ENCODE data around the gene ZC3HAV1L.
"Not testable (repeated sequence)": the region's sequence is repeated elsewhere in the genome, so short reads cannot be mapped to it uniquely, and the experiment has no call there.

The ZC3HAV1L gene

GRCh38 chr7:139054656-139055055 is 18.8 kb upstream of the ZC3HAV1L start:
- H3K79me2 ChIP-seq (ENCODE audit: control insufficient read depth, insufficient read depth, low read length, poor library complexity); H3K36me3 ChIP-seq (ENCODE audit: control insufficient read depth in 1 of 2, insufficient read depth in 2 of 2, low read length in 2 of 2); H4K91ac ChIP-seq (ENCODE audit: low read depth, low read length); H3K79me1 ChIP-seq (ENCODE audit: low read length); H3K4ac ChIP-seq (ENCODE audit: low read depth, low read length); H2BK12ac ChIP-seq (ENCODE audit: low read length); H2AFZ ChIP-seq (ENCODE audit: insufficient read depth, low read length, poor library complexity); H3K9me3 ChIP-seq (ENCODE audit: insufficient read depth, low read depth, low read length); H3K27ac ChIP-seq (ENCODE audit: low read depth, low read length); H3K4me3 ChIP-seq (ENCODE audit: low read depth, low read length); H4K12ac ChIP-seq (ENCODE audit: low read depth, low read length); H3K14ac ChIP-seq (ENCODE audit: low read length); H2BK5ac ChIP-seq (ENCODE audit: low read depth, low read length, poor library complexity); H3K23ac ChIP-seq (ENCODE audit: low read length); H3K4me1 ChIP-seq (ENCODE audit: control insufficient read depth in 1 of 2, insufficient read depth in 2 of 2, low read length in 2 of 2); H2AK5ac ChIP-seq (ENCODE audit: low read length); DNase-seq; H3K27me3 ChIP-seq (ENCODE audit: insufficient read depth, low read length); H3K4me2 ChIP-seq (ENCODE audit: low read length); H3K18ac ChIP-seq (ENCODE audit: low read length); H2BK120ac ChIP-seq (ENCODE audit: insufficient read depth, low read length, poor library complexity); H3K9ac ChIP-seq (ENCODE audit: low read length); H4K8ac ChIP-seq (ENCODE audit: low read depth, low read length): not testable (repeated sequence)
- WGBS (ENCODE audit: extremely low coverage, insufficient coverage, insufficient read length): no CpG with 5 or more reads among the region's 14 CpGs

- Histone ChIP-seq H3K27ac (ENCODE audit: low read depth, low read length) (no peak overlapping the region), H2AK5ac (ENCODE audit: low read length) (no peak overlapping the region), H2BK12ac (ENCODE audit: low read length) (no peak overlapping the region), H3K9me3 (ENCODE audit: insufficient read depth, low read depth, low read length) (no peaks in the 10 kb centered on the region), H3K79me1 (ENCODE audit: low read length) (no peaks in the 10 kb centered on the region), H3K23ac (ENCODE audit: low read length) (no peak overlapping the region), H3K4me2 (ENCODE audit: low read length) (no peak overlapping the region), H4K12ac (ENCODE audit: low read depth, low read length) (no peak overlapping the region), H3K4ac (ENCODE audit: low read depth, low read length) (no peak overlapping the region), H3K9ac (ENCODE audit: low read length) (no peak overlapping the region), H2AFZ (ENCODE audit: insufficient read depth, low read length, poor library complexity) (no peak overlapping the region), H4K8ac (ENCODE audit: low read depth, low read length) (no peak overlapping the region), H2BK120ac (ENCODE audit: insufficient read depth, low read length, poor library complexity) (no peak overlapping the region), H3K27me3 (ENCODE audit: insufficient read depth, low read length) (no peaks in the 10 kb centered on the region), H3K4me1 (ENCODE audit: control insufficient read depth in 1 of 2, insufficient read depth in 2 of 2, low read length in 2 of 2) (no peaks in the 10 kb centered on the region), H3K79me2 (ENCODE audit: control insufficient read depth, insufficient read depth, low read length, poor library complexity) (no peaks in the 10 kb centered on the region), H3K36me3 (ENCODE audit: control insufficient read depth in 1 of 2, insufficient read depth in 2 of 2, low read length in 2 of 2) (peaks cover 2 to 4% of the 10 kb centered on the region in 2 experiments), H3K4me3 (ENCODE audit: low read depth, low read length) (no peak overlapping the region), H3K18ac (ENCODE audit: low read length) (no peak overlapping the region), H2BK5ac (ENCODE audit: low read depth, low read length, poor library complexity) (no peak overlapping the region), H4K91ac (ENCODE audit: low read depth, low read length) (no peak overlapping the region), H3K14ac (ENCODE audit: low read length) (no peak overlapping the region)
- WGBS (ENCODE audit: extremely low coverage, insufficient coverage, insufficient read length): no CpG with 5 or more reads among the region's 2 CpGs
- no peak for DNase-seq
Measured at GRCh38 chr7:139054101-139054500, 18.3 kb upstream of the ZC3HAV1L start.

GRCh38 chr7:139051655-139052054 is 15.8 kb upstream of the ZC3HAV1L start:
- no peak overlapping the region for H3K4me3 ChIP-seq (ENCODE audit: low read depth, low read length)
- no peaks in the 10 kb centered on the region for H3K27me3 ChIP-seq (ENCODE audit: insufficient read depth, low read length)
- H2AK5ac ChIP-seq (ENCODE audit: low read length): no peak overlapping the region
- no peak overlapping the region for H4K8ac ChIP-seq (ENCODE audit: low read depth, low read length)
- H3K4me1 ChIP-seq (ENCODE audit: control insufficient read depth in 1 of 2, insufficient read depth in 2 of 2, low read length in 2 of 2): no peaks in the 10 kb centered on the region
- no peak overlapping the region for H4K91ac ChIP-seq (ENCODE audit: low read depth, low read length)
- no peak overlapping the region for H3K23ac ChIP-seq (ENCODE audit: low read length)
- H4K12ac ChIP-seq (ENCODE audit: low read depth, low read length): no peak overlapping the region
- peaks cover 0 to 4% of the 10 kb centered on the region in 2 experiments for H3K36me3 ChIP-seq (ENCODE audit: control insufficient read depth in 1 of 2, insufficient read depth in 2 of 2, low read length in 2 of 2)
- no peaks in the 10 kb centered on the region for H3K79me2 ChIP-seq (ENCODE audit: control insufficient read depth, insufficient read depth, low read length, poor library complexity)
- DNase-seq: no peak
- no peak overlapping the region for H3K4me2 ChIP-seq (ENCODE audit: low read length)
- no peak overlapping the region for H3K9ac ChIP-seq (ENCODE audit: low read length)
- no peak overlapping the region for H3K27ac ChIP-seq (ENCODE audit: low read depth, low read length)
- no peaks in the 10 kb centered on the region for H3K79me1 ChIP-seq (ENCODE audit: low read length)
- no peak overlapping the region for H3K4ac ChIP-seq (ENCODE audit: low read depth, low read length)
- H3K14ac ChIP-seq (ENCODE audit: low read length): no peak overlapping the region
- H3K9me3 ChIP-seq (ENCODE audit: insufficient read depth, low read depth, low read length): no peaks in the 10 kb centered on the region
- no peak overlapping the region for H3K18ac ChIP-seq (ENCODE audit: low read length)
- H2AFZ ChIP-seq (ENCODE audit: insufficient read depth, low read length, poor library complexity): no peak overlapping the region
- H2BK120ac ChIP-seq (ENCODE audit: insufficient read depth, low read length, poor library complexity): no peak overlapping the region
- no peak overlapping the region for H2BK12ac ChIP-seq (ENCODE audit: low read length)
- no peak overlapping the region for H2BK5ac ChIP-seq (ENCODE audit: low read depth, low read length, poor library complexity)

- no peak overlapping the region for H4K8ac ChIP-seq (ENCODE audit: low read depth, low read length)
- no peaks in the 10 kb centered on the region for H3K27me3 ChIP-seq (ENCODE audit: insufficient read depth, low read length)
- H3K18ac ChIP-seq (ENCODE audit: low read length): no peak overlapping the region
- H3K4me3 ChIP-seq (ENCODE audit: low read depth, low read length): no peak overlapping the region
- H3K4ac ChIP-seq (ENCODE audit: low read depth, low read length): no peak overlapping the region
- no peak overlapping the region for H2BK5ac ChIP-seq (ENCODE audit: low read depth, low read length, poor library complexity)
- H3K14ac ChIP-seq (ENCODE audit: low read length): no peak overlapping the region
- H2AK5ac ChIP-seq (ENCODE audit: low read length): no peak overlapping the region
- no CpG with 5 or more reads among the region's 1 CpG for WGBS (ENCODE audit: extremely low coverage, insufficient coverage, insufficient read length)
- H3K9ac ChIP-seq (ENCODE audit: low read length): no peak overlapping the region
- H3K79me2 ChIP-seq (ENCODE audit: control insufficient read depth, insufficient read depth, low read length, poor library complexity): no peaks in the 10 kb centered on the region
- no peak overlapping the region for H4K12ac ChIP-seq (ENCODE audit: low read depth, low read length)
- H3K23ac ChIP-seq (ENCODE audit: low read length): no peak overlapping the region
- no peak for DNase-seq
- no peak overlapping the region for H3K27ac ChIP-seq (ENCODE audit: low read depth, low read length)
- H3K4me1 ChIP-seq (ENCODE audit: control insufficient read depth in 1 of 2, insufficient read depth in 2 of 2, low read length in 2 of 2): no peaks in the 10 kb centered on the region
- no peak overlapping the region for H4K91ac ChIP-seq (ENCODE audit: low read depth, low read length)
- no peak overlapping the region for H3K4me2 ChIP-seq (ENCODE audit: low read length)
- peaks cover 0 to 4% of the 10 kb centered on the region in 2 experiments for H3K36me3 ChIP-seq (ENCODE audit: control insufficient read depth in 1 of 2, insufficient read depth in 2 of 2, low read length in 2 of 2)
- H2BK12ac ChIP-seq (ENCODE audit: low read length): no peak overlapping the region
- H2BK120ac ChIP-seq (ENCODE audit: insufficient read depth, low read length, poor library complexity): no peak overlapping the region
- H3K9me3 ChIP-seq (ENCODE audit: insufficient read depth, low read depth, low read length): no peaks in the 10 kb centered on the region
- H3K79me1 ChIP-seq (ENCODE audit: low read length): no peaks in the 10 kb centered on the region
- no peak overlapping the region for H2AFZ ChIP-seq (ENCODE audit: insufficient read depth, low read length, poor library complexity)
Measured at GRCh38 chr7:139049936-139050335, 14.1 kb upstream of the ZC3HAV1L start.

Measured in trophoblast cell (in vitro differentiated cells and primary cell).